GM19035 (cell line): ENCODE measurements around the gene RPUSD1.
"Not testable (repeated sequence)": the region's sequence is repeated elsewhere in the genome, so short reads cannot be mapped to it uniquely, and the experiment has no call there.

ENCODE experiments used
- ATAC-seq: cut with Tn5 transposase; IDR thresholded peaks from one replicate; pipeline ENCODE4 v1.9.1; 2021; ENCODE audit not compliant: unreplicated experiment

RPUSD1 gene

GRCh38 chr16:785563-786535, 2.3 kb downstream of the RPUSD1 start:
- no peak for ATAC-seq

GRCh38 chr16:784431-784830, 3.8 kb downstream of the RPUSD1 start:
- ATAC-seq, result no peak

DNA sequence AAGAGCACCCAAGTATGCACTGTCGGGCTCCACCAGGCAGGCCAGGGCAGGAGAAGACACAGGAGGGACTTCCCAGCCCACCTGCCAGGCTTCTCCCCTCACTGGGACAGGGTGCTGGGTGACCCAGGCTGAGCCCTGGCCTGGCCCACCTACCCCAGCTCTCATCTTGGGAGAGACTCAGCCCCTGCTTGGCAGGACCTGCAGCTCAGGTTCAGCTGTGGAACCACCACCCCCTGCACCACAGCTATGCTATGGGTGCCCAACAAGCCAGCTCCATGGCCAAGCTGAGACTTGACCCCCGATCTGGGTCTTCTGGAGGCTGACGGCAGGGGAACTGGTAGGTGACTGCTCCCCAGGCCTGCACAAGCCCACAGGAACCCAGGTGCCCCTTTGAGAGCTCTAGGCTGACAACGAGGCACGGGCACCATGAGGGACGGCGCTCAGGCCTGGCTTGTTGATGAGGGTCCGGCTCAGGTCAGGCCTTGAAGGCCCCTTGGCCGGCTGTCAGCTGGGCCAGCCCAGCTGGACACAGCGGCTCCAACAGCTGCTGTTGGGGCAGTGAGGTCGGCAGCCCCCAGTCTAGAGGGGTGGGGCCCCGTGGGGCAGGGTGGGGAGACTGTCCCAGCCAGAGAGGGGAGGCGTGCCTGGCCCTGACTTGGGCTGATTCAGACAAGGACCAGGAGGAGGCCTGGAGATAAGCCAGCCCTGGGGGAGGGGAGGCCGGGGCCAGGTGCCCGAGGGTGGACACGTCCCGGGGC, 4.6 kb downstream of the RPUSD1 start:
- no peak for ATAC-seq

DNA sequence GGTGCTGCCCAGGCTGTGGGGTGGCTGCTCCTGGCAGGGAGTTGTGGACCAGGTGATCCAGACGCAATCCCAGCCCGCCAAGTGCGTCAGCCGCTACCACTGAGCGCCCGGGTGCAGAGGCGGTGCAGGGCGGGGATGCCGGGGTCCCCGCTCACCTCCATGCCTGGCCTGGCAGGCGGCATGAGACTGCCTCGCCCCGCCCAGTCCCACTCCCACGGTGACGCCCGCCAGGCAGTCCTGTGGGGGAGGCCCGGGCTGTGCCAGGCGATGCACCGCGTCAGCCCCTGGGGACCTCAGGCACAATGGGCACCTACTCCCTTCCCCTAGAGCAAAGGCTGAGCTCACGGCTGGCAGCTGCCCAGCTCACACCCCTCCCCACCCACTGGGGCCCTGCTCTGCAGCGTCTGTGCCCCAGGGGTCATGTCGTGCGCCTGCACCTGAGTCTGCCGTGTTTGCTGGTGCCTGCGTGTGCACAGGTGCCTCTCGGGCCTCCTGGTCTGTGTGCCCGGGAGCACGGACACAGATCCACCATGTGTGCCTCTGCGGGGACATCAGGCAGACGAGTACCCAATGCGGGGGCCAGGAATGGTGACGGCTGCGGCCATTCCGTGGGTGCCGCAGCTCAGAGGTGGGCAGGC, 5.3 kb downstream of the RPUSD1 start:
- no peak for ATAC-seq

GRCh38 chr16:782258-782657, 5.9 kb downstream of the RPUSD1 start:
- ATAC-seq, result no peak

- no peak for ATAC-seq
Observed at GRCh38 chr16:781346-782010, 6.7 kb downstream of the RPUSD1 start.

DNA sequence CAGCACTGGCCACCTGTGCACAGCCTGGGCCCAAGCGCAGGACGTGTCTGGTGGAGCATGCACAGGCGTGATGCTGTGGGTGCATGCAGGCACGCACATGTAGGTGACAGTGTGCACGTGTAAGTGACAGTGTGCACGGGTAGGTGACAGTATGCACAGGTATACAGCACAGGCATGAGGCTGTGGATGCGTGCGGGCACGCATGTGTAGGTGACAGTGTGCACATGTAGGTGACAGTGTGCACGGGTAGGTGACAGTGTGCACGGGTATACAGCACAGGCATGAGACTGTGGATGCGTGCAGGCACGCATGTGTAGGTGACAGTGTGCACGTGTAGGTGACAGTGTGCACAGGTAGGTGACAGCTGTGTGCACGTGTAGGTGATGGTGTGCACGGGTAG, 7.9 kb downstream of the RPUSD1 start:
- ATAC-seq, result no peak

GRCh38 chr16:779561-779960, 8.6 kb downstream of the RPUSD1 start:
- no peak for ATAC-seq

GRCh38 chr16:778909-779527, 9.2 kb downstream of the RPUSD1 start:
- no peak for ATAC-seq

DNA sequence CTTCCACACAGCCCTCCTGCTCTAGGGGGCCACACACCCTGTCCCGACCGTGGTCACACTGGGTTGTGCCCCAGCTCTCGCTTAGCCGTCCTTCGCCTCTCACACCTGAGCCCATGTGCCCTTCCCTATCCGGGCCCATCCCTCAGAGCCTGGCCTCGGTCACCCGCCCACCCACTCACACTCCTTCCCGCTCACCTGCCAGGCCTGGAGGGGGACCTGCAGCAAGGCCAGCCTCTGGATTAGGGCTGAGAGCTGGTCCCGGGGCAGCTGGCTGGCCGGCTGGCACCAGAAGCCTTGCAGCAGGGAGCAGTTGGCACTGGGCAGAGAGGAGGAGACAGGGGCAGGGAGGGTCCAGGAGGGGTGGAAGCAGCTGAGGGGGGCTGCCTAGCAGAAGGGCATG, 9.7 kb downstream of the RPUSD1 start:
- ATAC-seq, result no peak

GRCh38 chr16:777826-778225, 10.4 kb downstream of the RPUSD1 start:
- ATAC-seq, result no peak

GRCh38 chr16:776824-777223, 11.4 kb downstream of the RPUSD1 start:
- ATAC-seq, result no peak

GRCh38 chr16:776298-776697, 11.9 kb downstream of the RPUSD1 start:
- not testable (repeated sequence) for ATAC-seq

- no peak for ATAC-seq
Observed at GRCh38 chr16:775236-775796, 12.9 kb downstream of the RPUSD1 start.

DNA sequence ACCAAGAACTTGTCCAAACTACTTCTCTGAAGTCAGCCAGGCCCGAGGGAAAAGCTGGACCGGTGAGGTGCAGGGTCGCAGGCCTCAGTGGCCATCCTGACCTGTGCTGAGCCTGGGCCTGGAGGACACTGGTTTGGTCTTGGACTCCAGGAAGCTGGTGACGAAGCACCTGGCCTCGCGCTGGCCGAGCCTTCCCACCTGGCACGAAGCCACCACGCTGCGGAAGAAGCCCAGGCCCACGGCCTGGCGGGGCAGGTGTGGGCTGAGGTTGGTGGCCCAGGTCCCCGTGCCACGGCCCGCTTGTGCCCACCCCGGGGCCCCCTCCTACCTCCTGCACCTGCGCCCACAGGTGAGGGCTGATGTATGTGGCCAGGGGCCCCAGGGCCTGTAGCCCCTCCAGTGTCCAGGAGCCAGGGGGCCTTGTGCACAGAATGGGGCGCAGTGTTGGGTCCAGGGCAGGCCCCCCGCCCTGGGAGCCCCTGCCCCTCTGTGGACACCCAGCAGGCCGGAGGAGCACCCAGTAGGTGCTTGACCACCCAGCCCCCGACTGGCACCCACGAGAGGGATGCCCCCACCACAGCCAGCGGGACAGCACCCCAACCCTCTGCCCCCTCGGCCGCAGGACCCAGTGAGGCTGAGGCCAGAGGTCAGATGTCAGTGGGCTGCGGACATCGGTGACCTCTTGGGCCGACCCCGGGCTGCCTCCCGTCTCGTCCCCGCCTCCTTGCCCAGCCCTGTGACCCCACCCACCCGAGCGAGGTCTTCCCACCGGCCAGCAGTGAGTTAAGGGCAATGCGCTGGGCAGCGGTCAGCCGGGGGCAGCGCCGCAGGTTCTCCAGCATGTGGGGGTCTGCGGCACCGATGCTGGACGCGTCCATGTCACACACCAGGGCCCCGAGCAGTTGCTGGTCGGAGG, 13.8 kb downstream of the RPUSD1 start:
- ATAC-seq, result no peak

- ATAC-seq, result no peak
Observed at GRCh38 chr16:772959-773358, 15.2 kb downstream of the RPUSD1 start.

- no peak for ATAC-seq
Observed at GRCh38 chr16:770411-770810, 17.8 kb downstream of the RPUSD1 start.

GRCh38 chr16:769934-770333, 18.2 kb downstream of the RPUSD1 start:
- no peak for ATAC-seq

- ATAC-seq, result no peak
Observed at GRCh38 chr16:769184-769784, 18.9 kb downstream of the RPUSD1 start.
